ENCODE results near the gene DENND5A. TPM values are rescaled to one million over a fixed set of nuclear protein-coding genes. Genes with fewer than 3 reads are reported as not detected.

Gene DENND5A
- 433 TPM for total RNA-seq

GRCh38 chr11:9265211-9266131, at the start of gene DENND5A:
Gene DENND5A, minus strand, starts transcription at chr11:9265350. Its CDS starts 281 bp downstream, at chr11:9265069.
- peak in 2 of 3 donors; percentile 86 to 90 for DNase-seq (ENCODE audit: low read depth in 2 of 3, low spot score in 2 of 3)

GRCh38 chr11:9314291-9315077, 49.3 kb upstream of the DENND5A start, which contains the start of gene TMEM41B:
Gene TMEM41B, minus strand, starts transcription at chr11:9314593. Its CDS starts 152 bp downstream, at chr11:9314441.
- peak; percentile 93 to 98 (median 98) for DNase-seq (ENCODE audit: low read depth in 2 of 3, low spot score in 2 of 3)

GRCh38 chr11:9313648-9314290, 48.6 kb upstream of the DENND5A start:
- peak in 1 of 3 donors; percentile 38 for DNase-seq (ENCODE audit: low read depth in 2 of 3, low spot score in 2 of 3)

- DNase-seq (ENCODE audit: low read depth in 2 of 3, low spot score in 2 of 3) = no peak
These were observed 45.4 kb upstream of the DENND5A start for GRCh38 chr11:9310485-9311090.

- DNase-seq (ENCODE audit: low read depth in 2 of 3, low spot score in 2 of 3) = no peak
These were observed 39.0 kb upstream of the DENND5A start for GRCh38 chr11:9304178-9304577.

- DNase-seq (ENCODE audit: low read depth in 2 of 3, low spot score in 2 of 3) = no peak
These were observed 37.3 kb upstream of the DENND5A start for GRCh38 chr11:9302448-9302847.

DNA sequence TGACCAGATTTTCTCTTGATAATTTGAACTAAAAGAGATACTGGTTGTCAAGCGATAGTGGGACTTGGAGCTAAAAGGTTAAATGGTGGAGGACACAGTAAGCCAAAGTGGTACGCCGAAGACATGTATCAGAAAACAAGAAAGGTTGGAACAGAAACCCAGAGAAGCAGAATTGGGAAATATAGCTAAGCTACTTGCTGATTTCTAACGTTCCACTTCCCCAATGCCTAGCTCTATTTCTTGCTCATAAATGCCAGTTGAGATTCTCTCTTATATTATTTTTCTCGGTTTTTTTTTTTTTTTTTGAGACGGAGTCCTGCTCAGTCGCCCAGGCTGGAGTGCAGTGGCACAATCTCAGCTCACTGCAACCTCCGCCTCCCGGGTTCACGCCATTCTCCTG, 36.6 kb upstream of the DENND5A start:
- no peak for DNase-seq (ENCODE audit: low read depth in 2 of 3, low spot score in 2 of 3)

DNA sequence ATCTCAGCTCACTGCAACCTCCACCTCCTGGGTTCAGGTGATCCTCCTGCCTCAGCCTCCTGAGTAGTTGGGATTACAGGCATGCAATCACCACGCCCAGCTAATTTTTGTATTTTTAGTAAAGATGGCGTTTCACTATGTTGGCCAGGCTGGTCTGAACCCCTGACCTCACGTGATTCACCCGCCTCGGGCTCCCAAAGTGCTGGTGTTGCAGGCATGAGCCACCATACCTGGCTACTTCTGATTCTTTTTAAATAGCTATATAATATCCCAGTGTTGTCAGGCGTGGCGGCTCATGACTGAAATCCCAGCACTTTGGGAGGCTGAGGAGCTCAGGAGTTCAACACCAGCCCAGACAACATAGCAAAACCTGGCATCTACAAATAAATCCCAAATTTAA, 28.5 kb upstream of the DENND5A start:
- no peak for DNase-seq (ENCODE audit: low read depth in 2 of 3, low spot score in 2 of 3)

DNA sequence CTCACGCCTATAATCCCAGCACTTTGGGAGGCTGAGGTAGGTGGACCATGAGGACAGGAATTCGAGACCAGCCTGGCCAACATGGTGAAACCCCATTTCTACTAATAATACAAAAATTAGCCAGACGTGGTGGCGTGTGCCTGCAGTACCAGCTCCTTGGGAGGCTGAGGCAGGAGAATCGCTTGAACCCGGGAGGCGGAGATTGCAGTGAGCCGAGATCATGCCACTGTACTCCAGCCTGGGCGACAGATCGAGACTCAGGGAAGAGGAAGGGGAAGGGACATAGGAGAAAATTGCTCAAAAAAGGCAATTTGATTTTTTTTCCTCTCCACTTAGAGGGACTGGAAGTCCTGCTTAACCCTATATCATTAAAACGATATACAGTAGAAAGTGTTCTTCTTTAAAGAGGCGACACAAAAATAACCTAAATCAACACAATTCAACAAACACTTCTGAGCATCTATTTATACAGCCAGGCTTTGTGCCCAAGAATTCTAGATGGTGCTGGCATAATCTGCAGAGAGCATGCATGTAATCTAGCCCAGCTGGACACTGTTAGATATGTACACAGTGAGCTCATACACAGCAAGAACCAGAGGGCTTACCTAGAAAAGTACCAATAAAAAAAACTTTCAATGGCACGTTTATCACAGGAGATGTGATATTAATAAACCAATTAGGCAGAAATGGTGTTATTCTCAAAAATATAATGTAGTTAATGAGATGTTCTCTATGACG, 20.9 kb upstream of the DENND5A start:
- no peak for DNase-seq (ENCODE audit: low read depth in 2 of 3, low spot score in 2 of 3)

- peak; percentile 40 to 93 (median 82) for DNase-seq (ENCODE audit: low read depth in 2 of 3, low spot score in 2 of 3)
These were observed 15.6 kb upstream of the DENND5A start for GRCh38 chr11:9280655-9281301.

- no peak for DNase-seq (ENCODE audit: low read depth in 2 of 3, low spot score in 2 of 3)
These were observed 12.0 kb upstream of the DENND5A start for GRCh38 chr11:9277176-9277575.

GRCh38 chr11:9276571-9276970, 11.4 kb upstream of the DENND5A start:
- peak in 2 of 3 donors; percentile 23 to 31 for DNase-seq (ENCODE audit: low read depth in 2 of 3, low spot score in 2 of 3)

DNA sequence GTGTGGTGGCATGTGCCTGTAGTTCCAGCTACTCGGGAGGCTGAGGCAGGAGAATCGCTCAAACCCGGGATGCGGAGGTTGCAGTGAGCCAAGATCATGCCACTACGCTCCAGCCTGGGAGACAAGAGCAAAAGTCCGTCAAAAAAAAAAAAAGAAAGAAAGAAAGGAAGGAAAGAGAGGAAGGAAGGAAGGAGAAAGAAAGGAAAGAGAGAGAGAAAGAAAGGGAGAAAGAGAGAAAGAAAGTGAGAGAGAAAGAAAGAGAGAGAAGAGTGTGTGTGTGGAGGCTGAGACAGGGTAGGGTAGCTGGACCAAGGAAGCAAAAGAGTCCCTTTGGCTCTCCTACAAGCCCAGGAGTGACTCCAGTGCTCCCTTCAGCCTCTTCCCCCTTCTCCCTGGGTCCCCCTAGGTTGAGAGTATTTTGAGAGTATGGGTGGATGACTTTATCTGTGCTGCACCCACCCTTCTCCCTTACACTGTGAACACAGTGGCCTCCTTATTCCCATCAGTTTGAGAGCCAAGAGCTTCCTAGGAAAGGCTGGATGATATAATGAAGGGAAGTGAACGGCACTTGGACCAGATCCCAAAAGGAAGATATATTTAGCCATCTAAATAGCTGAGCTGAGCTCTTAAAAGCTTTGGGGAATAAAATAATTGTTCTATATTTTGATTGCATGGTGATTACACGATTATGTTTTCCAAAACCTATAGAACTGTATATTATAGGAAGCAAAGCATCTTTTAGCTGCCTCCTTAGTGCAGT, 9.5 kb upstream of the DENND5A start:
- DNase-seq (ENCODE audit: low read depth in 2 of 3, low spot score in 2 of 3) = no peak

DNA sequence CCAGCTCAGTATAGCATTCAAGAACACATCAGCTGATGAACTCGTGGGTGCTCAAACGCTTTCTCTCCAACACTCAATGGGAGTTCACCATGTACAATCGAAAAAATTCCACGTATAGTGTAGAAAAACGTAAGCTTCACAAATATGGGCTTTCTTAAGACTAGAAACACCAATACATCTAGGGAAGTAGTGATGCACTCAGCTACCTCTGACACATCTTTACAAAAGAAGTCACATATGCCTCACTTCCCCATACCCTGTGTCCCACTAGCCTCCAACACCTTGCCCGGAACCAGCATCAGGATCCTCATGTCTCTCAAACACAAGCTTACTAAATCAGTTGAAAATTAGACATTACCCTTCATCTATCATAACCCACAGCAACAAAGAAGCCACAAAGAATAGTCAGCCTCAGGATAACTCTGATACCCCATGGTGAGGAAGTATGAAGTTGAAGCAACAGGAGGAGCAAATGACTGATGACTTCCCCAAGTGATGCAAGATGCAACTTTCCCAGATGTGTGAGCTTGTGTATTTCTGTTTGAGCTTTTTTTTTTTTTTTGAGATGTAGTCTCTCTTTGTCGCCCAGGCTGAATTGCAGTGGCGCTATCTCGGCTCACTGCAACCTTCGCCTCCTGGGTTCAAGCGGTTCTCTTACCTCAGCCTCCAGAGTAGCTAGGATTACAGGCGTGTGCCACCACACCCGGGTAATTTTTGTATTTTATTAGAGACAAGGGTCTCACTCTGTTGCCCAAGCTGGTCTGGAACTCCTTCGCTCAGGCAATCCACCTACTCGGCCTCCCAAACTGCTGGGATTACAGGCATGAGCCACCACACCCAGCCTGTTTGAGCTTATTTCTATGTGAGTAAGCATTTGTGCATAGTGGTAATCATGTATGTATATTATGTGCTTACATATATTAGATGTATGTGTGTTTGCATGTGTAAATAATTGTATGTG, 8.5 kb upstream of the DENND5A start:
- DNase-seq (ENCODE audit: low read depth in 2 of 3, low spot score in 2 of 3) = peak in 2 of 3 donors; percentile 82 to 94

GRCh38 chr11:9269492-9270013, 4.4 kb upstream of the DENND5A start:
- no peak for DNase-seq (ENCODE audit: low read depth in 2 of 3, low spot score in 2 of 3)

GRCh38 chr11:9267680-9268079, 2.5 kb upstream of the DENND5A start:
- DNase-seq (ENCODE audit: low read depth in 2 of 3, low spot score in 2 of 3) = no peak

DNA sequence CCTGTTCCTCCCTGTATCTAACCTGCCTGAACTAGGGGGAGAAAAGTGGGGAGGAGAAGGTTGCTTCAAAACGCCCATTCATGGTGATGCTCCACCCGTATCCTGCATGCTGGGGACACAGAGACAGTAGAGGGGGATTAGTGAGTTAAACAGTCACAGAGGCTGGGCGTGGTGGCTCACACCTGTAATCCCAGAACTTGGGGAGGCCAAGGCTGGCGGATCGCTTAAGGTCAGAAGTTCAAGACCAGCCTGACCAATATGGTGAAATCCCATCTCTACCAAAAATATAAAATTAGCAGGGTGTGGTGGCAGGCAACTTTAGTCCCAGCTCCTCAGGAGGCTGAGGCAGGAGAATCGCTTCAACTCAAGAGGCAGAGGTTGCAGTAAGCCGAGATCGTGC, 1.8 kb upstream of the DENND5A start:
- DNase-seq (ENCODE audit: low read depth in 2 of 3, low spot score in 2 of 3) = no peak

All from hematopoietic multipotent progenitor cell (in vitro differentiated cells).